Measurements from ENCODE around the gene SNX3. TPM values are rescaled to one million over a fixed set of nuclear protein-coding genes. Genes with fewer than 3 reads are reported as not detected.

Gene SNX3
- total RNA-seq, 4 donors from 2014 or later, result 80.9 to 97.4 (median 96.6) TPM

DNA sequence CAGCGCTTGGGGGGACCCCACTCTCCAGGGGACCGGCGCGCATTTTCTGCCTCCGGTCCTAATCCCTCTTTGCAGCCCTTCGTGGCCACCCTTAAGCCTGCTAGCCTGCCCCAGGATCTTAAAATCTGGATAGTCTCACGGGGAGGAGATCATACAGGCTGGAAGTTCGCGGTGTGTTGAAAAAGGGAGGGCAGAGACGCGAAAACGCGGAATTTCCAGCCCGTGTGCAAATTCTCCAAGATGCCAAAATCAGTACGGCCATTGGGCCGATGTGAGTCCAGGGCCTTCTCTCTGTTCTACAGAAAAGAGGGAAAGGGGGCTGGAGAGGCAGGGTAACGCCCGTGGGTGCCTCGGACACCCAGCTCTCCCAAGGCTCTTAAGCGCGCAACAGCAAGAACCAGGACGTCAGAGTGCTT, 85.7 kb downstream of the SNX3 start:
- DNase-seq (ENCODE audit: low spot score in 2 of 2), result no peak
- TF ChIP-seq, protein P1, sequence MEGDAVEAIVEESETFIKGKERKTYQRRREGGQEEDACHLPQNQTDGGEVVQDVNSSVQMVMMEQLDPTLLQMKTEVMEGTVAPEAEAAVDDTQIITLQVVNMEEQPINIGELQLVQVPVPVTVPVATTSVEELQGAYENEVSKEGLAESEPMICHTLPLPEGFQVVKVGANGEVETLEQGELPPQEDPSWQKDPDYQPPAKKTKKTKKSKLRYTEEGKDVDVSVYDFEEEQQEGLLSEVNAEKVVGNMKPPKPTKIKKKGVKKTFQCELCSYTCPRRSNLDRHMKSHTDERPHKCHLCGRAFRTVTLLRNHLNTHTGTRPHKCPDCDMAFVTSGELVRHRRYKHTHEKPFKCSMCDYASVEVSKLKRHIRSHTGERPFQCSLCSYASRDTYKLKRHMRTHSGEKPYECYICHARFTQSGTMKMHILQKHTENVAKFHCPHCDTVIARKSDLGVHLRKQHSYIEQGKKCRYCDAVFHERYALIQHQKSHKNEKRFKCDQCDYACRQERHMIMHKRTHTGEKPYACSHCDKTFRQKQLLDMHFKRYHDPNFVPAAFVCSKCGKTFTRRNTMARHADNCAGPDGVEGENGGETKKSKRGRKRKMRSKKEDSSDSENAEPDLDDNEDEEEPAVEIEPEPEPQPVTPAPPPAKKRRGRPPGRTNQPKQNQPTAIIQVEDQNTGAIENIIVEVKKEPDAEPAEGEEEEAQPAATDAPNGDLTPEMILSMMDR (IDR thresholded peaks at IDR 0.05), result no peak
- no peak for TF ChIP-seq POLR2A (IDR thresholded peaks at IDR 0.05)
- no peak for TF ChIP-seq POLR2AphosphoS5 (IDR thresholded peaks at IDR 0.05)
- no peak for TF ChIP-seq EP300 (IDR thresholded peaks at IDR 0.05)
- H3K4me1 ChIP-seq, result peaks cover 24% of the 10 kb centered on the region
- peaks cover 96% of the 10 kb centered on the region for H3K27me3 ChIP-seq
- H3K27ac ChIP-seq, result no peak overlapping the region
- no peaks in the 10 kb centered on the region for H3K9me3 ChIP-seq
- peak overlapping the region; percentile 31 for H3K4me3 ChIP-seq
- H3K36me3 ChIP-seq, result no peaks in the 10 kb centered on the region
- WGBS, result 13% methylated on average over 22 of the region's 22 CpGs

DNA sequence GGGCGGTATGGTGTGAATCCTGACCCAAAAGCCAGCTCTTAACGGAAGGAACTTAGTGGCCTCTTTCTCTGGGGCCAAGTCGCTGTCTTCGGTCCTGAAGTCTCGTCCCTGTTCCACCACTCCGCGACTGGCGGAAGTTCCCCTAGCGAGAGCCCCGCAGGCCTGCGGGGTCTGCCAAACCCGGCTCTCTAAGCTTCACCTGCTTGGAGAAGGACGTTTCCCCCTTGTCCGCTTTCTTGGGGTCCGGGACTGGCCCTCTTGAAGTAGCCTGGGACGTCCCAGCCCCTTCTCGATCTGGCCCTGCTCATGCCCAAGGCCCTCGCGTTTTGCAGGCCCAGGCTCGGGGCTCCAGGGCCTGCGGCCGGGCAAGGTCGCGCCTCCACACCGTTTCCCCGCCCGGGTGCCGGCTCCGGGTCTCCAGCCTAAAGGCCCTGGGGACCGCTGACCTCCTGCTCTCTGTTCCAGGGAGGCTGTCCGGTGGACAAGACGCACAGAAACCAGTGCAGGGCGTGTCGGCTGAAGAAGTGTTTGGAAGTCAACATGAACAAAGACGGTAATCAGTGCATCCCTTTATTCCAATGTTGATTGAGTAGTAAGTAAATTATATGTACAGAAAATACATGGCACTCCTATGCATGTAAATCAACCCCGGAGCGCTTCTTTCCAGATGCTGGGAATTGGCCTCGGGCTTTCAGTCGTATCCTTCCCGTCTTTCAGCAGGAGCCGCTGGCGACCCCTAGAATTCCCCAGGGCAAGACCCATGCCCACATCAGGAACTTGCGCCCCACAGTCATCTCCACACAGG, 86.3 kb downstream of the SNX3 start:
- Histone ChIP-seq H3K36me3 (no peaks in the 10 kb centered on the region), H3K27me3 (peaks cover 96% of the 10 kb centered on the region), H3K9me3 (no peaks in the 10 kb centered on the region), H3K27ac (no peak overlapping the region), H3K4me1 (peaks cover 28% of the 10 kb centered on the region), H3K4me3 (no peak overlapping the region)
- WGBS, result 32% methylated on average over 37 of the region's 43 CpGs
- TF ChIP-seq POLR2AphosphoS5 (IDR thresholded peaks at IDR 0.05) (no peak), EP300 (IDR thresholded peaks at IDR 0.05) (no peak), POLR2A (IDR thresholded peaks at IDR 0.05) (no peak)
- TF ChIP-seq, protein P1 (IDR thresholded peaks at IDR 0.05), result no peak
- DNase-seq (ENCODE audit: low spot score in 2 of 2), result no peak

GRCh38 chr6:108171918-108172516, 88.8 kb downstream of the SNX3 start:
- no peak overlapping the region for H3K27ac ChIP-seq
- TF ChIP-seq, protein P1 (IDR thresholded peaks at IDR 0.05), result no peak
- TF ChIP-seq POLR2A (IDR thresholded peaks at IDR 0.05) (no peak), EP300 (IDR thresholded peaks at IDR 0.05) (no peak), POLR2AphosphoS5 (IDR thresholded peaks at IDR 0.05) (no peak)
- 77% methylated on average over 2 of the region's 3 CpGs for WGBS
- DNase-seq (ENCODE audit: low spot score in 2 of 2), result no peak
- no peak overlapping the region for H3K4me3 ChIP-seq
- no peaks in the 10 kb centered on the region for H3K9me3 ChIP-seq
- peaks cover 99% of the 10 kb centered on the region for H3K27me3 ChIP-seq
- peaks cover 53% of the 10 kb centered on the region for H3K4me1 ChIP-seq
- no peaks in the 10 kb centered on the region for H3K36me3 ChIP-seq

DNA sequence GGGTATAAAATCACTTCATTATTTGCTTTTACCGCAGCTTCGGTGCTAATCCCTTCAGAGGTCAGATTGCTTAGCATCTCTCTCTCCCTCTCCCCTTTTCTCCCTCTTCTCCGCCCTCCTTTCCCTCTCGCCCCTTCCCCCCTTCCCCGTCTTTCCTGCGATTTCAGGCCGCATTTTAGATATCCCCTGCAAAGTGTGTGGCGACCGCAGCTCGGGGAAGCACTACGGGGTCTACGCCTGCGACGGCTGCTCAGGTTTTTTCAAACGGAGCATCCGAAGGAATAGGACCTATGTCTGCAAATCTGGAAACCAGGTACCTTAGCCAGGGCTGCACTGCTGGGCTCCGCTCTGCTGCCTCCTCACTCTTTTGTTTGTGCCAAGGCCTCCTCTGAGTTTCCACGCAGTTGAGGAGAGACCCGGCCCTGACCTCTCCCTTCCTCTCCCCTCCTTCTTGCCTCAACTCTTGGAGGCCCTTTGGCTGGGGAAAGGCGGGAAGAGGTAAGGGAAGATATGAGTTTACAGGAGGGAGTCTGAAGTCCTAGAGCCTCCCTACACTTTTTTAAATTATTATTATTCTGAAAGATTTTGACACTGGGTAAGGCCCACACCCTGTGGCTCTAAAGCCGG, 89.4 kb downstream of the SNX3 start:
- no peak overlapping the region for H3K4me3 ChIP-seq
- H3K27me3 ChIP-seq, result peaks cover 99% of the 10 kb centered on the region
- no peak overlapping the region for H3K27ac ChIP-seq
- no peaks in the 10 kb centered on the region for H3K9me3 ChIP-seq
- peaks cover 57% of the 10 kb centered on the region for H3K4me1 ChIP-seq
- TF ChIP-seq POLR2A (IDR thresholded peaks at IDR 0.05), result no peak
- 57% methylated on average over 21 of the region's 21 CpGs for WGBS
- no peak for DNase-seq (ENCODE audit: low spot score in 2 of 2)
- H3K36me3 ChIP-seq, result no peaks in the 10 kb centered on the region

DNA sequence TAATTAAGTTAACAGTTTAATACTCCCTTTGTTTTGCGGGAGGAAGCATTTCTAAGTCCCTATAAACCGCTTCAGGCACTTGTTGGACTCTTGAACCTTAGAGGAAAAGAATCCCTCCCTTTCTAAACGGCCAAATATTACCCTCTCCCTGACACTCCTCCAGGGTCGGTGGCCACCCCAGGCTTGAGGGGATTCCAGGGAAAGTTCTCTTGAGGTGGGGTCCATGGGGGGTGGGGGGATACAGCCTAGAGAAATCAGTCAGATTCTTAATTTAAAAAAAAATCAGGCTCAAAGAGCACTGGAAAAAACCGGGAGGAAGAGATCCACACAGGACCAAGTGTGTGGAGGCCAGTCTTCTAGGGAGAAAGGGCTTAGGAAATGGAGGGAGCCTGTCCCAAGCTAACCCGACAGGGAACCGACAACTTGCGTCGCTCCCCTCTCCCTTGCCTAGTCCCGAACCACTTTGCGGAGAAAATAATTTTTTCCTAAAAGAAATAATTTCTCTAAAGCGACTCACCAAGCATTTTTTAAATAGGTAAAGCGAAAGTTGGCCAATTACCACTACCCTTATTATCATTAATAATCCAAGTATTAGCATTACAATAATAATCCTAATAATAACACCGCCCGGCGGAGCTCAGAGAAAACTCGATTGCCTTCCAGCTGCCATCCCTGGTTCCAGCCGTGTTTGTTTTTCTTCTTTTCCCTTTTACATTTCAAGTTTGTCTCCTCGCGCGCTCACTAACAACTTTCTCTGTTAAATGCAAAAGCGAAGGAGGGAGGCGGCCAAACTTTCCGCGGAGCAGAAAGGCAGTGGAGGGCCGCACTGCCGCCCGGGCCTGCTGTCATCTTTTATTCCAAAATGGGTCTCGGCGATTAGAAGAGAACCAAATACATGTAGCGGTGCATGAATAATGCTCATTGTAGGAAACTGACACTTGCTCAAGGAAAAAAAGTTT, 90.2 kb downstream of the SNX3 start:
- WGBS, result 32% methylated on average over 31 of the region's 31 CpGs
- H3K4me1 ChIP-seq, result peaks cover 57% of the 10 kb centered on the region
- no peaks in the 10 kb centered on the region for H3K36me3 ChIP-seq
- no peak for DNase-seq (ENCODE audit: low spot score in 2 of 2)
- no peak overlapping the region for H3K27ac ChIP-seq
- no peak for TF ChIP-seq POLR2AphosphoS5 (IDR thresholded peaks at IDR 0.05)
- H3K9me3 ChIP-seq, result no peaks in the 10 kb centered on the region
- peaks cover 99% of the 10 kb centered on the region for H3K27me3 ChIP-seq
- H3K4me3 ChIP-seq, result no peak overlapping the region

Measured in suprapubic skin (tissue), 4 donors.